Right cardiac atrium (tissue), 5 donors: ENCODE data around the gene CYBC1. TPM values are rescaled to one million over a fixed set of nuclear protein-coding genes. Genes with fewer than 3 reads are reported as not detected.
A peak's percentile ranks its signal among the peaks of the same experiment; 100 is the strongest.

ENCODE experiments used
- ATAC-seq, 2 donors: fragments of 200-7000 bp; cut with Tn5 transposase; one replicate each; pipeline versions ENCODE4 v1.8.0 to v1.9.1; 2020; ENCODE audit warnings: moderate library complexity in 2 of 2, mild to moderate bottlenecking in 1 of 2
- DNase-seq, 3 donors: peaks; one replicate each; pipeline ENCODE4 v3.0.0-alpha.2; 2020
- H3K27ac ChIP-seq: one replicate; pipeline ENCODE4 v1.5.1; 2013; ENCODE audit warnings: mild to moderate bottlenecking, low read length, control low read depth, moderate library complexity
- H3K27me3 ChIP-seq: one replicate; pipeline ENCODE4 v1.6.1; 2013; ENCODE audit not compliant: control insufficient read depth, insufficient read depth
- H3K4me1 ChIP-seq: one replicate; pipeline ENCODE4 v1.6.1; 2013; ENCODE audit warnings: low read length; ENCODE audit not compliant: control insufficient read depth, insufficient read depth
- H3K4me3 ChIP-seq: one replicate; pipeline ENCODE4 v1.5.1; 2013; ENCODE audit warnings: low read length, control low read depth
- H3K9me3 ChIP-seq: one replicate; pipeline ENCODE4 v1.6.1; 2013; ENCODE audit warnings: low read length; ENCODE audit not compliant: control insufficient read depth
- WGBS: extraction: QIAGEN DNeasy Blood & Tissue Kit; methylation state at CpG from one replicate; pipeline ENCODE4 v1.1.7; 2013; 5-methylcytosine and 5-hydroxymethylcytosine counted together
- intact Hi-C, 4 donors: fragments of 100-400 bp; cut with DNase I; formaldehyde crosslinking; loops; one replicate each; pipeline versions ENCODE4 v1.11.0 to v1.14.0; 2022 to 2023
- polyA plus RNA-seq: library from polyadenylated mRNA; stranded (reverse); fragments of 200-250 nt; gene quantifications from one replicate; pipeline ENCODE4 v1.2.3, GENCODE V29; 2013
- total RNA-seq, 4 donors: library from RNA; stranded (reverse); fragmentation: NEBNext Ultra II Directional; extraction: Animal tissue kit (Norgen Biotek cat#: 25700); gene quantifications; one replicate each; pipeline ENCODE4 v1.2.1, GENCODE V29; 2021
- donor health status: healthy with polysubstance abuse.
- donor health status: DM: no; HTN: yes; CAD: no.
- donor health status: DM: no; HTN: no; CAD: no.
- donor health status: DM: no; HTN: yes; CAD: no; lungs with severe emphysema.
- donor health status: DM: yes; HTN: yes; CAD: no.

The CYBC1 gene
- total and polyA plus RNA-seq, 5 donors, result 20.8 to 34.7 (median 32.7) TPM

DNA sequence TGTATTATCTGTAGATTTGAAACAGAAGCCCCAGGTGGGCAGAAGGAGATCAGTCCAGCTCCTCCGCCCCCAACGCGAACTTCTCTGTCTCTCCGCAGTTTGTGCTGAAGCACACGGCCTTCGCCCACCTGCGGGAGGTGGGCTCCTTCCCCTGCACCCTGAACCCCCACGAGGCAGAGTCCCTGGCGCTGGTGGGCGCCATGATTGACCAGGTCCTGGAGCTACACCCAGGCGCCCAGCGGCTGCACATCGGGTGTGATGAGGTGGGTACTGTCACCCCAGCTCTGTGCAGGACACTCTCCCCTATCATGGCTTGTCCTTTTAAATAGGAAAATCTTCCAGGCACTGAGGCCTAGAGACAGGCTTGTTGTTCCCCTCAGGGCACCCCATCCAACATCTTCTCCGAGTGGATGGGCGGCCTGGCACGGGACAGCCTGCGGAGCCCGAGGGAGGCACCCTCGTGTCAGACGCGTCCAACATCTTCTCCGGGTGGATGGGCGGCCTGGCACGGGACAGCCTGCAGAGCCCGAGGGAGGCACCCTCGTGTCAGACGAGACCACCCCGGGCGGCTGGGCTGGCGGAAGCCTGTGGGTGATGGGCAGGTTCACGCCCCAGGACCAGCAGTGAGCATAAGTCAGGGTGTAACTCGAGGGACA is 16.9 kb downstream of the CYBC1 start:
- WGBS, result 91% methylated on average over 32 of the region's 32 CpGs
- DNase-seq (peak in 2 of 3 donors; percentile 32 to 58), ATAC-seq (no peak)
- Histone ChIP-seq H3K27me3 (no peaks in the 10 kb centered on the region), H3K9me3 (no peaks in the 10 kb centered on the region), H3K4me3 (no peak overlapping the region), H3K27ac (no peak overlapping the region), H3K4me1 (no peaks in the 10 kb centered on the region)
- intact Hi-C loops, result no loop called here

DNA sequence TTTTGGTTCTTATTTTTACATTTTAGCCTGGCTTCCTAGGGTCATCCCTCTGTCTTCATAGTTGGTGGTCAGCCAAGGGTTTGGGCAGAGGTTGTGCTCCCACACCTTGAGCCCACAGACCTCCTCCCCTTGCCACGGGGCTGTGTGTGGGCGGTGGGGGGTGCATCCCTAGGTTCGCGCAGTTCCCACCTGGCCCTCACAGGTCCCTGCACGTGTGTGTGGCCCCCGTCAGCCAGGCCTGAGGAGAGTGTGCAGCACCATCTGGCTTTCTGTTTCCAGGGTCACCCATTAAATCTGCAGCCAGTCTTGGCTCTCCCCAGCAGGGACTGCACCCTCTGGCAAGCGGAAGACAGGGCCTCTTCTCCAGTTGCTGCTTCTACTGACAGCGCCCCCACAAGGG is 18.5 kb downstream of the CYBC1 start:
- Histone ChIP-seq H3K4me3 (no peak overlapping the region), H3K27ac (no peak overlapping the region), H3K9me3 (no peaks in the 10 kb centered on the region), H3K4me1 (no peaks in the 10 kb centered on the region), H3K27me3 (no peaks in the 10 kb centered on the region)
- 86% methylated on average over 8 of the region's 8 CpGs for WGBS
- no peak for DNase-seq
- intact Hi-C loops, result no loop called here
- no peak for ATAC-seq

DNA sequence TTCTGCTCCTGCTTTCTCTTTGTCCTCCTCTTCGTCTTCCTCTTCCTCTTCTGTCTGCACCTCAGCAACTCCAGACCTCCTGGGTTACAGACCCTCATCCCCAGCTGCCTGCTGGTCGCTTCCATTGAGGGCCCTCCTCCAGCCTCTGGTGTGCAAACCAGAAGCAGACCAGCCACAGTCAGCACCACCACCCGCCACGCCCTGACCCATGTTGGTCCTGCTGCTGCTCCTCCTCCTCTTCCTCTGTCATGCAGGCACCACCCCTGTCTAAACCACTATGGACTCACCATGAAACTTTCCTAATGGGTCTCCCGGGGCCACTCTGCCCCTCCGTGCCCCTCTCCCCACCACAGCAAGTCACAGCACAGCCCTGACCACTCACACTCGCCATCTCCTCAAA is 20.7 kb downstream of the CYBC1 start:
- H3K4me3 ChIP-seq, result no peak overlapping the region
- H3K27ac ChIP-seq, result no peak overlapping the region
- no peaks in the 10 kb centered on the region for H3K4me1 ChIP-seq
- no peak for DNase-seq
- H3K9me3 ChIP-seq, result no peaks in the 10 kb centered on the region
- H3K27me3 ChIP-seq, result no peaks in the 10 kb centered on the region
- no peak for ATAC-seq
- intact Hi-C loops, result no loop called here
- 88% methylated on average over 7 of the region's 7 CpGs for WGBS

DNA sequence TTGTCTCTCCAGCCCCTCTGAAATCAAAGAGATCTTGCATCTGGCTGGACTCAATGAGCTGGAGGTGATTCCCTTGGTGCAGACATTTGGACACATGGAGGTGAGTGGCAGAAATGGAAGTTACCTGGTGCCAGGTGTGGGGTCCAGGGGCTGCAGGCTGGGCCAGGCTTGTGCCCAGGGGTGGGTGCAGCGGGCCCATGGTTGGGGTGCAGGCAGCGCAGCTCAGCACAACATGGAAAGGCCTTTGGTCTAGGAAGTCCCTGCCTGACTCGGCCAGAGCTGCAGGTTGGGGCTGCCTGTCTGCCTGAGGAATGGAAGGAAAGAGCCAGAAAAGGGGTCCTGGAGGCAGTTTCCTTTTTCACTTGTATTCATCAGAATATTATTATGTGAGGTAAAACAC is 22.0 kb downstream of the CYBC1 start:
- H3K27ac ChIP-seq, result no peak overlapping the region
- no peaks in the 10 kb centered on the region for H3K9me3 ChIP-seq
- H3K27me3 ChIP-seq, result no peaks in the 10 kb centered on the region
- H3K4me3 ChIP-seq, result no peak overlapping the region
- 95% methylated on average over 3 of the region's 3 CpGs for WGBS
- DNase-seq, result no peak
- no peaks in the 10 kb centered on the region for H3K4me1 ChIP-seq
- intact Hi-C loops, result no loop called here
- ATAC-seq, result no peak

DNA sequence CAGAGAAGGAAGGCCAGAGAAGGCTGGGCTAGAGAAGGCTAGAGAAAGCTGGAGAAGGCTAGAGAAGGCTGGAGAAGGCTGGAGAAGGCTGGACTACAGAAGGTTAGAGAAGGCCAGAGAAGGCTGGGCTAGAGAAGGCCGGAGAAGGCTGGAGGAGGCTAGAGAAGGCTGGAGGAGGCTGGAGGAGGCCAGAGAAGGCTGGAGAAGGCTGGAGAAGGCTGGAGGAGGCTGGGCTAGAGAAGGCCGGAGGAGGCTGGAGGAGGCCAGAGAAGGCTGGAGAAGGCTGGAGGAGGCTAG is 25.7 kb downstream of the CYBC1 start:
- Histone ChIP-seq H3K4me1 (no peaks in the 10 kb centered on the region), H3K4me3 (no peak overlapping the region), H3K27me3 (no peaks in the 10 kb centered on the region), H3K9me3 (no peaks in the 10 kb centered on the region), H3K27ac (no peak overlapping the region)
- no peak for ATAC-seq
- WGBS, result 98% methylated on average over 2 of the region's 2 CpGs
- DNase-seq, result no peak
- intact Hi-C loops, result no loop called here

DNA sequence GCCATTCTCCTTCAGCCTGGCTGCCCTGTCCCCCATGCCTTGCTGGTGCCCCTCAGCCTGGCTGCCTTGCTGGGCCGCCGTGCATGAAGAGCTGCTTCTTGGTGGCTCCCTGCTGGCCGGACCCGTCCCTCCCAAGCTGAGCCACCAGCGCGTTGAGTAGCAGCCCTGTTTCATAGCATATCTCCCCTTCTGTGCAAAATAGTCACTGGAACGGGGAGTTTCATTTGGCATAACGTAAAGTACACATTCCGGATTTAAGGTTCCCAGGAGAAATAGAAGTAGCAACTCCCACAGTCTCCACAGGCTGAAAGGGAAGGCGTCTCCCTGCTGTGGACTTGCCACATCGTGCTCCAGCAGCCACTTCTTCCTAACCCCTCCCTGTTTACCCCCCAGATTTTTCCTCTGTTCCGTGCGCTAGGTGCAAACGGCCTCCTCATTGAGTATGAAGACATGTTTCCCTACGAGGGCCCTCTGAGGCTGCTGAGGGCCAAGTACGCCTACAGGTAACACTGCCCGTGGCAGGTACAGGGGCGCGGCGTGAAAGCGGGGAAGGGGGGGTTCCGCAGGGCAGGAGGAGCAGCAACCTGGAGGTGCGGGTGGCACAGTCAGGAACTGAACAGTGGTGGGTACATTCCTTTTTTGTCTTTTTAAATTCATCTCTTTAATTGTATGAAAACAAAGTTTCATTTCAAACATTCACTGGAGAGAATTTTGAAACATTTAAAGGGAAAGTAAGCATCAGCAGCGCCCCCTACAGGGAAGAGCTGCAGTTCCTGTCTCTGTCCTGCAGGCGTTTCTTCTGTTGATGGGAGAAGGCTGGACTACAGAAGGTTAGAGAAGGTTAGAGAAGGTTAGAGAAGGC is 26.3 kb downstream of the CYBC1 start:
- ATAC-seq, result peak in 1 of 2 donors; percentile 49
- intact Hi-C loops, result no loop called here
- H3K27ac ChIP-seq, result no peak overlapping the region
- H3K9me3 ChIP-seq, result no peaks in the 10 kb centered on the region
- WGBS, result 77% methylated on average over 25 of the region's 25 CpGs
- DNase-seq, result peak in 1 of 3 donors; percentile 79
- H3K27me3 ChIP-seq, result no peaks in the 10 kb centered on the region
- H3K4me3 ChIP-seq, result no peak overlapping the region
- H3K4me1 ChIP-seq, result no peaks in the 10 kb centered on the region

DNA sequence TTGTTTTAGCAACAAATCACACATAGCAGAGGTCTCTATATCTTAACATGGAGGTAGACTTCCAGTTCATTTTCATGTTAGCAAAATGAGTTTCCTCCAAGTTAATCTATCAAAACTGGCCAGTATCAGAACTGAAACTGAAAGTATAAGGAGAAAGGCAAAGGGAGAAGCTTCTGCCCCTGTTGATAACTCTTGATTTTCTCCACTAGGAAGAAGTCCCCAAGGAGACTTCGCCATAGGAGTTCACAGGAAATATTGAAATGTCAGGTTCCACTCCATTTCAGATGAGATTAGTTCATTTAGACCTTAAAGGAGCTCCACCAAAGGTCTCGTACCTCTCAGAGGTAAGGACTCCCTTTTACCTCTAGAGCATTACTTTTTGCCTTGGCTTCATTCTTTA is 31.0 kb downstream of the CYBC1 start:
- DNase-seq (no peak), ATAC-seq (no peak)
- WGBS, result 71% methylated on average over 2 of the region's 2 CpGs
- Histone ChIP-seq H3K4me1 (peaks cover 3% of the 10 kb centered on the region), H3K27ac (no peak overlapping the region), H3K9me3 (no peaks in the 10 kb centered on the region), H3K4me3 (no peak overlapping the region), H3K27me3 (no peaks in the 10 kb centered on the region)
- intact Hi-C loops, result loop anchor here in 2 of 4 donors (5.0 to 10.0 kb wide), 2 partner anchors 65 to 67 kb away; partner anchors contain the start of gene TEX19 (in 1 of the 2)

DNA sequence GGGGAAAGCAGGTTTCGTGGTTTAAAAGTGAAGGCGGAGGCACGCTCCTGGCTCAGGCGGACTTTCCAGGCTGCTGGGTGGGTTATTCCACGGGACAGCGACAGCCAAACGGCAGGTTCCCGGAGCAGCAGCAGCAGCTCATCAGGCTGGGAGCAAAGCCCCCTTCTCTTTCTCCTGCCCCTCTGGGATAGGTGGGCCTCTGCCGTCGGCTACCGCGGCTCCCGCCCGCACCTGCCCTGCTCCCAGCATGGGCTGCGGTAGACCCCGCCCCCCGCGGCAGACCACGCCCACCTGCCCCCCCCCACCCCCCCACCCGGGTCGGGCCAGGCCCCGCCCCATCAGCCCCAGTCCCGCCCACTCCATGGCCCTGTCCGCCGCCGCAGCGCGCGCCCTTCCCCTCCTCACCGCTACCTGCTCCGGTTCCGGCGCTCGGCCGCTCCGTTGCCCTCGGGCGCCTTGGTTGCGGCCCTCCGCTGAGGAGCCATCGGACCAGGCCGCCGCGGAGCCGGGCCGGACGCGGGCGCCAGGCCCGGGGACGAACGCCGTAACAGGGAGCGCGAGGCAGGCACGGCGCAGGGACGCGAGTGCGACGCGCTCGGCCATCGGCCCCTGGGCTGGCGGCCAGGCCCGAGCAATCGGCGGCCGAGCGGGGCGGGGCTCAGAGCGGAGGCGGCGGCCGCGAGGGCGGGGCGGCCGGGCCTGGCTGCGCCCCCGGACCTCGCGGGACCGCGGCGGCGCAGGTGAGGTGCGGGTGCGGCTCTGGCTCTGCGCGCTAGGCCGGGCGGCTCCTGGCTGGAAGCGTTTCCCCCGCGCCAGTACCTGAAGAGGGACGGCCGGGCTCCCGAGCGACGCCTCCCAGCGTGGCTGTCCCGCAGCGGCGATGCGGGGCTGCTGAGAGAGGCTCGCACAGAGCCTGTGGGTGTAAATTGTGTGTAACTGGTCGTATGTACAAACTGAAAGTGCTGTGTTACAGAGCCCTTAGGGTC is 32.3 kb downstream of the CYBC1 start, which contains the start of the genes HEXD and OGFOD3:
HEXD (plus strand) TSS at position 347 of the 986 bp plus-strand sequence. CDS start 1,453 bp downstream, outside the sequence.
OGFOD3 (minus strand) TSS at position 586 of the 986 bp plus-strand sequence; CDS start at position 485, 101 bp downstream.
- peak; percentile 84 to 95 (median 94) for DNase-seq
- peak within 1 kb of the TSS; percentile 68 for H3K4me3 ChIP-seq
- intact Hi-C loops, result loop anchor here in 2 of 4 donors (5.0 to 10.0 kb wide), 2 partner anchors 63 to 66 kb away; partner anchors contain the start of gene TEX19 (in 1 of the 2)
- H3K27me3 ChIP-seq, result no peaks in the 10 kb centered on the region
- peak; percentile 94 to 95 for ATAC-seq
- H3K27ac ChIP-seq, result peak within 1 kb of the TSS; percentile 83
- H3K9me3 ChIP-seq, result no peaks in the 10 kb centered on the region
- peaks cover 3% of the 10 kb centered on the region for H3K4me1 ChIP-seq
- 1% methylated on average over 108 of the region's 108 CpGs for WGBS

DNA sequence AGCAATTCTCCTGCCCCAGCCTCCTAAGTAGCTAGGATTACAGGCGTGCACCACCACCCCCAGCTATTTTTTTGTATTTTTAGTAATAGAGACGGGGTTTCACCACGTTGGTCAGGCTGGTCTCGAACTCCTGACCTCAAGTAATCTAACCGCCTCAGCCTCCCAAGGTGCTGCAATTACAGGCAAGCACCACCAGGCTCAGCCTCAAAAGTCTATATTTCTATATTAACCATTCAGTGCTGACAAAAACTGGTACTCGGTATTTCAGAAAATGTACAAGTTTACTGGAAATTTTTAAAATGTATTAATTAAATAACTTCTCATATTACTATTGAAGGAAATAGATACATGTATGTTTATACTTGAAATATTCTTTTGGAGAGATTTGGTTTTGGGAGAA is 33.8 kb downstream of the CYBC1 start:
- Histone ChIP-seq H3K4me3 (no peak overlapping the region), H3K9me3 (no peaks in the 10 kb centered on the region), H3K27me3 (no peaks in the 10 kb centered on the region), H3K4me1 (peaks cover 3% of the 10 kb centered on the region), H3K27ac (no peak overlapping the region)
- ATAC-seq, result no peak
- WGBS, result 90% methylated on average over 6 of the region's 6 CpGs
- DNase-seq, result no peak
- intact Hi-C loops, result loop anchor here in 2 of 4 donors (5.0 to 10.0 kb wide), 2 partner anchors 62 to 64 kb away; partner anchors contain the start of gene TEX19 (in 1 of the 2)

DNA sequence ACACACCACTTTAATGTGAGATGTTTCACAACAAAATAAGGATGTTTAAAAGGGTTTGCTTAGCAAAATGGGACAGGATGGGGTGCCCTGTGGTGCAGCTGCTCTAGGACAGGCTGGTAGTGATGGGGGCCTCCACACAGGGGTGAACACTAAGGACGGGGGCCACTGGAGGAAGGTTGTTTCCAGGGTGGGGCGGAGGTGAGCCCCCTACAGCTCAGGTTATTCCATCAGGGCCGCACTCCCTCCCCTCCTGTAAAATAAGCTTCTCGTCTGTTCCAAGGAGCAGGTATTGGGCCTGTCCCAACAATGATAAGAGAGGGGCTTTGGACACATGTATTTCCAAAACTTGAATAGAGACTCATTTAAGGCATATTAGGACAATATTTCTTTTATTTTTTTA is 34.3 kb downstream of the CYBC1 start:
- no peak for ATAC-seq
- H3K4me1 ChIP-seq, result peaks cover 3% of the 10 kb centered on the region
- no peak for DNase-seq
- no peak overlapping the region for H3K4me3 ChIP-seq
- no peak overlapping the region for H3K27ac ChIP-seq
- H3K27me3 ChIP-seq, result no peaks in the 10 kb centered on the region
- H3K9me3 ChIP-seq, result no peaks in the 10 kb centered on the region
- intact Hi-C loops, result loop anchor here in 2 of 4 donors (5.0 to 10.0 kb wide), 2 partner anchors 61 to 64 kb away; partner anchors contain the start of gene TEX19 (in 1 of the 2)
- 92% methylated on average over 4 of the region's 4 CpGs for WGBS
